ENCODE measurements around the gene ARSA. TPM values are rescaled to one million over a fixed set of nuclear protein-coding genes. Genes with fewer than 3 reads are reported as not detected.

The ARSA gene
- polyA plus RNA-seq, 1 donor (not counting 4 experiments of a cell fraction or from before 2014, with no cell fraction given), result 12.1 TPM

- H3K36me3 ChIP-seq (ENCODE audit: control insufficient read depth in 2 of 2, extremely low read depth in 1 of 2, insufficient read depth in 2 of 2, low read length in 2 of 2), result no peaks in the 10 kb centered on the region
- H3K9me1 ChIP-seq (ENCODE audit: control insufficient read depth, extremely low read depth, insufficient read depth, low read length), result no peaks in the 10 kb centered on the region
- DNase-seq (ENCODE audit: low read depth, low spot score) (no peak), FAIRE-seq (no peak)
- H3K27me3 ChIP-seq (ENCODE audit: control insufficient read depth, extremely low read depth, insufficient read depth, low read length), result no peaks in the 10 kb centered on the region
- no peak overlapping the region for H3K4me3 ChIP-seq (ENCODE audit: control insufficient read depth in 2 of 3, extremely low read depth in 1 of 3, insufficient read depth in 2 of 3, low read depth in 1 of 3, low read length in 3 of 3)
- no peaks in the 10 kb centered on the region for H3K9me3 ChIP-seq (ENCODE audit: control insufficient read depth, low read depth, low read length)
- H3K4me1 ChIP-seq (ENCODE audit: control insufficient read depth, extremely low read depth, insufficient read depth, low read length), result no peaks in the 10 kb centered on the region
- no peaks in the 10 kb centered on the region for H4K20me1 ChIP-seq (ENCODE audit: control insufficient read depth, extremely low read depth, insufficient read depth, low read length)
- dilution Hi-C loops (cut with MboI; ENCODE audit: extremely low pct_ligation_motif_present, low sequenced_read_pairs), result no loop called here
- TF ChIP-seq CTCF (optimal IDR thresholded peaks at IDR 0.05 in 1 of 3, IDR thresholded peaks at IDR 0.05 in 1 of 3, conservative IDR thresholded peaks at IDR 0.05 in 1 of 3; ENCODE audit: extremely low read depth in 1 of 3, insufficient read depth in 2 of 3, low read length in 3 of 3) (no peak), EZH2 (IDR thresholded peaks at IDR 0.05; ENCODE audit: low read length) (no peak)
- H3K4me2 ChIP-seq (ENCODE audit: control insufficient read depth, extremely low read depth, insufficient read depth, low read depth, low read length), result no peak overlapping the region
- H3K9ac ChIP-seq (ENCODE audit: control insufficient read depth, extremely low read depth, insufficient read depth, low read length), result no peak overlapping the region
- no peak overlapping the region for H3K27ac ChIP-seq (ENCODE audit: control insufficient read depth, insufficient read depth, low read length)
- no peak overlapping the region for H2AFZ ChIP-seq (ENCODE audit: control insufficient read depth, low read length)
- H3K79me2 ChIP-seq (ENCODE audit: control insufficient read depth, insufficient read depth, low read length), result no peaks in the 10 kb centered on the region
Measured at GRCh38 chr22:50635591-50635990, 7.6 kb upstream of the ARSA start.

- H4K20me1 ChIP-seq (ENCODE audit: control insufficient read depth, extremely low read depth, insufficient read depth, low read length), result no peaks in the 10 kb centered on the region
- FAIRE-seq (no peak), DNase-seq (ENCODE audit: low read depth, low spot score) (no peak)
- H3K27ac ChIP-seq (ENCODE audit: control insufficient read depth, insufficient read depth, low read length), result no peak overlapping the region
- no peak overlapping the region for H3K4me3 ChIP-seq (ENCODE audit: control insufficient read depth in 2 of 3, extremely low read depth in 1 of 3, insufficient read depth in 2 of 3, low read depth in 1 of 3, low read length in 3 of 3)
- peaks cover 1% of the 10 kb centered on the region for H3K4me1 ChIP-seq (ENCODE audit: control insufficient read depth, extremely low read depth, insufficient read depth, low read length)
- TF ChIP-seq EZH2 (IDR thresholded peaks at IDR 0.05; ENCODE audit: low read length), result no peak
- no peak for TF ChIP-seq CTCF (optimal IDR thresholded peaks at IDR 0.05 in 1 of 3, IDR thresholded peaks at IDR 0.05 in 1 of 3, conservative IDR thresholded peaks at IDR 0.05 in 1 of 3; ENCODE audit: extremely low read depth in 1 of 3, insufficient read depth in 2 of 3, low read length in 3 of 3)
- H3K27me3 ChIP-seq (ENCODE audit: control insufficient read depth, extremely low read depth, insufficient read depth, low read length), result no peaks in the 10 kb centered on the region
- no peak overlapping the region for H2AFZ ChIP-seq (ENCODE audit: control insufficient read depth, low read length)
- no peaks in the 10 kb centered on the region for H3K9me3 ChIP-seq (ENCODE audit: control insufficient read depth, low read depth, low read length)
- H3K36me3 ChIP-seq (ENCODE audit: control insufficient read depth in 2 of 2, extremely low read depth in 1 of 2, insufficient read depth in 2 of 2, low read length in 2 of 2), result no peaks in the 10 kb centered on the region
- H3K79me2 ChIP-seq (ENCODE audit: control insufficient read depth, insufficient read depth, low read length), result no peaks in the 10 kb centered on the region
- H3K4me2 ChIP-seq (ENCODE audit: control insufficient read depth, extremely low read depth, insufficient read depth, low read depth, low read length), result no peak overlapping the region
- H3K9me1 ChIP-seq (ENCODE audit: control insufficient read depth, extremely low read depth, insufficient read depth, low read length), result no peaks in the 10 kb centered on the region
- dilution Hi-C loops (cut with MboI; ENCODE audit: extremely low pct_ligation_motif_present, low sequenced_read_pairs), result no loop called here
- no peak overlapping the region for H3K9ac ChIP-seq (ENCODE audit: control insufficient read depth, extremely low read depth, insufficient read depth, low read length)
Measured at GRCh38 chr22:50633771-50634170, 5.8 kb upstream of the ARSA start.

All from keratinocyte (primary cell).